HCEC 1CT (cell line): Measurements from ENCODE around the gene EXOSC6.
"Not testable (repeated sequence)": the region's sequence is repeated elsewhere in the genome, so short reads cannot be mapped to it uniquely, and the experiment has no call there.

Experiments
- DNase-seq: peaks from one replicate; pipeline ENCODE4 v3.0.0-alpha.2; 2017

The EXOSC6 gene

DNA sequence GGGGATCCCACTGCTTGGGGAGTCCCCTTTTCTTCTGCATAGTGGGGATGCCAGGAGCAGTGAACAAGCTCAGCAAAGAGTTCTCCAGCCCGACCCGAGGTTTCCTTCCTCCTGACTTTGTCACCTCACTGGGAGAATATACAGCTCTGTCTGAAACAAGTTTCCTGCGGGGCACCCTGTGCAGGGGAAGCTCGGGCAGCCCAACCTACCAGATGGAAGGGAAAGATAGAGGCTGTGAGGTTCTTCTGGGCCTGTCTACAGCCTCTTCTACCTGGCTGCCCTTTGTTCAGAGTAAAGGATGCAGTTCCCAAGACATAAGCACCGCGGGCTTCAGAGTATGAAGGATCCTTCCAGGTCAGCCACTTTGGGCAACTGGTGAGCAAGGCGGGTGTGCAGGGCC is 54.1 kb downstream of the EXOSC6 start:
- not testable (repeated sequence) for DNase-seq
